ENCODE measurements around the gene MT4.

GRCh38 chr16:56560447-56560846, 4.4 kb upstream of the MT4 start:
- no peak for TF ChIP-seq POLR2AphosphoS5 (IDR thresholded peaks at IDR 0.05; ENCODE audit: borderline replicate concordance, low read depth, low read length)
- no peak for TF ChIP-seq EZH2 (IDR thresholded peaks at IDR 0.05)

Data from SK-N-MC (cell line).